22Rv1 (cell line): ENCODE measurements around the gene CXCL12.

ENCODE experiments used
- ZFX ChIP-seq: fragments of 450-650 bp; IDR thresholded peaks from 2 replicates; pipeline ENCODE4 v1.6.1; 2017; ENCODE audit warnings: antibody characterized with exemption, borderline replicate concordance
- TF ChIP-seq, protein P1 (sequence below): fragments of 450-650 bp; IDR thresholded peaks from 2 replicates; pipeline ENCODE4 v1.5.1; 2017; ENCODE audit warnings: mild to moderate bottlenecking

DNA sequence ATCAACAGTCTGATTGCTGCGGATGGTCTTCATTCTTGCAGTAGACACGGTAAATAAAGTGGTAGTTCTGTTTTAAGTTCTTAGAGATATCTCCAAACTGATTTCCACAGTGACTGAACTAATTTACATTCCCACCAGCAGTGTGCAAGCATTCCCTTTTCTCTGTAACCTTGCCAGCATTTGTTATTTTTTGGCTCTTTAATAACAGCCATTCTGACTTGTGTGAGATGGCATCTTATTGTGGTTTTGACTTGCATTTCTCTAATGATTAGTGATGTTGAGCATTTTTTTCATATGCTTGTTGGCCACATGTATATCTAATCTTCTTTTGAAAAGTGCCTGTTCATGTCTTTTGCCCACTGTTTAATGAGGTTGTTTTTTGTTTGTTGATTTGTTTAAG is 30.2 kb upstream of the CXCL12 start:
- TF ChIP-seq, protein P1, sequence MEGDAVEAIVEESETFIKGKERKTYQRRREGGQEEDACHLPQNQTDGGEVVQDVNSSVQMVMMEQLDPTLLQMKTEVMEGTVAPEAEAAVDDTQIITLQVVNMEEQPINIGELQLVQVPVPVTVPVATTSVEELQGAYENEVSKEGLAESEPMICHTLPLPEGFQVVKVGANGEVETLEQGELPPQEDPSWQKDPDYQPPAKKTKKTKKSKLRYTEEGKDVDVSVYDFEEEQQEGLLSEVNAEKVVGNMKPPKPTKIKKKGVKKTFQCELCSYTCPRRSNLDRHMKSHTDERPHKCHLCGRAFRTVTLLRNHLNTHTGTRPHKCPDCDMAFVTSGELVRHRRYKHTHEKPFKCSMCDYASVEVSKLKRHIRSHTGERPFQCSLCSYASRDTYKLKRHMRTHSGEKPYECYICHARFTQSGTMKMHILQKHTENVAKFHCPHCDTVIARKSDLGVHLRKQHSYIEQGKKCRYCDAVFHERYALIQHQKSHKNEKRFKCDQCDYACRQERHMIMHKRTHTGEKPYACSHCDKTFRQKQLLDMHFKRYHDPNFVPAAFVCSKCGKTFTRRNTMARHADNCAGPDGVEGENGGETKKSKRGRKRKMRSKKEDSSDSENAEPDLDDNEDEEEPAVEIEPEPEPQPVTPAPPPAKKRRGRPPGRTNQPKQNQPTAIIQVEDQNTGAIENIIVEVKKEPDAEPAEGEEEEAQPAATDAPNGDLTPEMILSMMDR, result no peak
- TF ChIP-seq ZFX, result no peak
